Suppressor macrophage treated with lipopolysaccharide for 1 hour (primary cell): ENCODE measurements around the gene H2BW1.
"Not testable (repeated sequence)": the region's sequence is repeated elsewhere in the genome, so short reads cannot be mapped to it uniquely, and the experiment has no call there.

Experiments used
- DNase-seq, 3 donors: peaks; one replicate each; pipeline ENCODE4 v3.0.0-alpha.2; 2020 to 2022

The H2BW1 gene

GRCh38 chrX:104013606-104014005 is at the start of gene H2BW1:
TSS of gene H2BW1 (minus strand) at chrX:104013708. CDS start at chrX:104013576, 132 bp downstream.
- DNase-seq = no peak

GRCh38 chrX:104062636-104063035 is 49.1 kb upstream of the H2BW1 start:
- DNase-seq = not testable (repeated sequence)

- DNase-seq = not testable (repeated sequence)
Observed at GRCh38 chrX:104054956-104055355, 41.4 kb upstream of the H2BW1 start.

GRCh38 chrX:104047171-104047570 is 33.7 kb upstream of the H2BW1 start:
- no peak for DNase-seq

GRCh38 chrX:104045642-104046041 is 32.1 kb upstream of the H2BW1 start:
- DNase-seq = no peak

- no peak for DNase-seq
Observed at GRCh38 chrX:104041003-104041402, 27.5 kb upstream of the H2BW1 start.

- DNase-seq = no peak
Observed at GRCh38 chrX:104039689-104040505, 26.4 kb upstream of the H2BW1 start, which contains the start of gene H2BW2. TSS of gene H2BW2 (plus strand) at chrX:104039956. CDS start at chrX:104039995, 39 bp downstream.

GRCh38 chrX:104018126-104018525 is 4.6 kb upstream of the H2BW1 start:
- no peak for DNase-seq

GRCh38 chrX:104015576-104015975 is 2.1 kb upstream of the H2BW1 start:
- not testable (repeated sequence) for DNase-seq

- no peak for DNase-seq
Observed at GRCh38 chrX:104013158-104013557, 350 bp downstream of the H2BW1 start.

- DNase-seq = no peak
Observed at GRCh38 chrX:104008831-104009230, 4.7 kb downstream of the H2BW1 start.

GRCh38 chrX:103999234-103999633 is 14.3 kb downstream of the H2BW1 start:
- no peak for DNase-seq

- not testable (repeated sequence) for DNase-seq
Observed at GRCh38 chrX:103983508-103983907, 30.0 kb downstream of the H2BW1 start.

- not testable (repeated sequence) for DNase-seq
Observed at GRCh38 chrX:103962411-103963278, 50.9 kb downstream of the H2BW1 start, which contains the start of gene TMSB15B. TSS of gene TMSB15B (plus strand) at chrX:103962627.
